H1 (cell line): ENCODE results near the gene HELT.

Experiments
- CTCF ChIP-seq, 3 experiments: IDR thresholded peaks; 1 replicate in 2 of 3; 2 replicates in 1 of 3; pipeline versions ENCODE4 v1.5.1 to v1.6.1; 2011; ENCODE audit warnings: low read length in 3 of 3, mild to moderate bottlenecking in 3 of 3, inconsistent platforms in 2 of 3, low read depth in 1 of 3, moderate library complexity in 1 of 3; ENCODE audit not compliant: insufficient read depth in 1 of 3; ENCODE audit errors: control extremely low read depth in 1 of 3
- EP300 ChIP-seq, 2 experiments: IDR thresholded peaks; 1 replicate in 1 of 2; 2 replicates in 1 of 2; pipeline ENCODE4 v1.6.1; 2011 to 2012; ENCODE audit warnings: low read depth in 2 of 2, low read length in 2 of 2, mild to moderate bottlenecking in 2 of 2, borderline replicate concordance in 1 of 2, inconsistent platforms in 1 of 2, moderate library complexity in 1 of 2
- EZH2 ChIP-seq: fragments of 200-600 bp; sonication (generic); IDR thresholded peaks from 2 replicates; pipeline ENCODE4 v1.7.1; 2012; ENCODE audit warnings: low read depth, mild to moderate bottlenecking, moderate library complexity, low read length, inconsistent platforms; ENCODE audit not compliant: severe bottlenecking
- GABPA ChIP-seq: IDR thresholded peaks from 2 replicates; pipeline ENCODE4 v1.6.1; 2011; ENCODE audit warnings: mild to moderate bottlenecking, low read length, moderate library complexity, borderline replicate concordance; ENCODE audit not compliant: insufficient read depth
- JUND ChIP-seq: IDR thresholded peaks from 2 replicates; pipeline ENCODE4 v1.6.1; 2011; ENCODE audit warnings: mild to moderate bottlenecking, improper control_type of control experiment, low read length
- POLR2AphosphoS5 ChIP-seq: IDR thresholded peaks from 2 replicates; pipeline ENCODE4 v1.6.1; 2011; ENCODE audit warnings: low read depth, low read length
- RFX5 ChIP-seq: IDR thresholded peaks from 2 replicates; pipeline ENCODE4 v1.6.1; 2011; ENCODE audit warnings: low read depth, low read length, improper control_type of control experiment, borderline replicate concordance

GRCh38 chr4:185004562-185005218, 13.6 kb upstream of the HELT start:
- TF ChIP-seq CTCF (IDR thresholded peaks at IDR 0.05; ENCODE audit: control extremely low read depth in 1 of 3, insufficient read depth in 1 of 3, low read depth in 1 of 3, low read length in 3 of 3) (no peak), POLR2AphosphoS5 (no peak), RFX5 (no peak), EP300 (IDR thresholded peaks at IDR 0.05; ENCODE audit: borderline replicate concordance in 1 of 2, low read depth in 2 of 2, low read length in 2 of 2) (no peak), GABPA (no peak), EZH2 (no peak), JUND (no peak)
